Measurements from ENCODE around the gene POLD2.

Gene POLD2

DNA sequence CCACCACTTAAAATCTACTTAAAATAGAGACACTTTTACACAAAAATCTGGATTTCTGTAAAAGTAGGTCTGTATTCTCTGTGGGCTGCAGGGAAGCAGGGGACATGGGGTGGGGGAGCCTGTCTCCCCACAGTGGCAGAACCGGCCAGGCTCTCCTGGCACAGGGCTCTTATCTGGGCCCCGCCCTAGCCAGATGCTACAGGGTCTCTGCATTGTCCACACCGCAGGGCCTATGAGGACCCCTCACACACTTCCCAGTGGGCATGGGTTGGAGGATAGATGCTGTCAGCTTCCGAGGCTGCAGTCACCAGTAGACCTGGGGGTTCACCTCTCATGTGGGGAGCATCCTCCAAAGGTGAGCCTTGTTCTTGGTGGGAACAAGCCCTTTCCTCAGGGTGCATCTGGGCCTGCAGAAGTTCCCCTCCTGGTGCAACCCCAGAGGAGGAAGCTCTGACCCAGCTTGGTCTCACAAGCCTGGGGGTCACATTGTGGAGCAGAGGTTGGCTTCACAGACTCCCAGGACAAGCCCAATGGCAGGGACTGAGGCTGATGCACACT lies 33.2 kb upstream of the POLD2 start:
- H3K9me3 ChIP-seq (ENCODE audit: insufficient read depth, low read length): no peaks in the 10 kb centered on the region
- no peak overlapping the region for H3K4me3 ChIP-seq (ENCODE audit: insufficient read depth, low read length, poor library complexity, severe bottlenecking)
- no peaks in the 10 kb centered on the region for H3K9me2 ChIP-seq (replicated peaks; ENCODE audit: insufficient read depth, low read length)
- no peaks in the 10 kb centered on the region for H3F3A ChIP-seq (ENCODE audit: insufficient read depth)
- H3K36me3 ChIP-seq (ENCODE audit: low read length): no peaks in the 10 kb centered on the region
- H3K4me2 ChIP-seq (ENCODE audit: low read depth, low read length, poor library complexity, severe bottlenecking): no peak overlapping the region
- H3K9ac ChIP-seq (ENCODE audit: low read length): no peak overlapping the region
- no peaks in the 10 kb centered on the region for H3K27me3 ChIP-seq (ENCODE audit: low read length)
- no peaks in the 10 kb centered on the region for H3K79me2 ChIP-seq (ENCODE audit: insufficient read depth, low read length)
- no peak for TF ChIP-seq EZH2phosphoT487 (conservative IDR thresholded peaks at IDR 0.05; ENCODE audit: low read length)
- TF ChIP-seq, protein P1, sequence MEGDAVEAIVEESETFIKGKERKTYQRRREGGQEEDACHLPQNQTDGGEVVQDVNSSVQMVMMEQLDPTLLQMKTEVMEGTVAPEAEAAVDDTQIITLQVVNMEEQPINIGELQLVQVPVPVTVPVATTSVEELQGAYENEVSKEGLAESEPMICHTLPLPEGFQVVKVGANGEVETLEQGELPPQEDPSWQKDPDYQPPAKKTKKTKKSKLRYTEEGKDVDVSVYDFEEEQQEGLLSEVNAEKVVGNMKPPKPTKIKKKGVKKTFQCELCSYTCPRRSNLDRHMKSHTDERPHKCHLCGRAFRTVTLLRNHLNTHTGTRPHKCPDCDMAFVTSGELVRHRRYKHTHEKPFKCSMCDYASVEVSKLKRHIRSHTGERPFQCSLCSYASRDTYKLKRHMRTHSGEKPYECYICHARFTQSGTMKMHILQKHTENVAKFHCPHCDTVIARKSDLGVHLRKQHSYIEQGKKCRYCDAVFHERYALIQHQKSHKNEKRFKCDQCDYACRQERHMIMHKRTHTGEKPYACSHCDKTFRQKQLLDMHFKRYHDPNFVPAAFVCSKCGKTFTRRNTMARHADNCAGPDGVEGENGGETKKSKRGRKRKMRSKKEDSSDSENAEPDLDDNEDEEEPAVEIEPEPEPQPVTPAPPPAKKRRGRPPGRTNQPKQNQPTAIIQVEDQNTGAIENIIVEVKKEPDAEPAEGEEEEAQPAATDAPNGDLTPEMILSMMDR (IDR thresholded peaks at IDR 0.05; ENCODE audit: insufficient read depth, low read length, poor library complexity, severe bottlenecking): no peak
- H3K27ac ChIP-seq (ENCODE audit: low read depth, low read length): no peak overlapping the region
- no peaks in the 10 kb centered on the region for H4K20me1 ChIP-seq (ENCODE audit: low read depth, low read length)
- no peak overlapping the region for H2AFZ ChIP-seq (ENCODE audit: low read depth, low read length, severe bottlenecking)

DNA sequence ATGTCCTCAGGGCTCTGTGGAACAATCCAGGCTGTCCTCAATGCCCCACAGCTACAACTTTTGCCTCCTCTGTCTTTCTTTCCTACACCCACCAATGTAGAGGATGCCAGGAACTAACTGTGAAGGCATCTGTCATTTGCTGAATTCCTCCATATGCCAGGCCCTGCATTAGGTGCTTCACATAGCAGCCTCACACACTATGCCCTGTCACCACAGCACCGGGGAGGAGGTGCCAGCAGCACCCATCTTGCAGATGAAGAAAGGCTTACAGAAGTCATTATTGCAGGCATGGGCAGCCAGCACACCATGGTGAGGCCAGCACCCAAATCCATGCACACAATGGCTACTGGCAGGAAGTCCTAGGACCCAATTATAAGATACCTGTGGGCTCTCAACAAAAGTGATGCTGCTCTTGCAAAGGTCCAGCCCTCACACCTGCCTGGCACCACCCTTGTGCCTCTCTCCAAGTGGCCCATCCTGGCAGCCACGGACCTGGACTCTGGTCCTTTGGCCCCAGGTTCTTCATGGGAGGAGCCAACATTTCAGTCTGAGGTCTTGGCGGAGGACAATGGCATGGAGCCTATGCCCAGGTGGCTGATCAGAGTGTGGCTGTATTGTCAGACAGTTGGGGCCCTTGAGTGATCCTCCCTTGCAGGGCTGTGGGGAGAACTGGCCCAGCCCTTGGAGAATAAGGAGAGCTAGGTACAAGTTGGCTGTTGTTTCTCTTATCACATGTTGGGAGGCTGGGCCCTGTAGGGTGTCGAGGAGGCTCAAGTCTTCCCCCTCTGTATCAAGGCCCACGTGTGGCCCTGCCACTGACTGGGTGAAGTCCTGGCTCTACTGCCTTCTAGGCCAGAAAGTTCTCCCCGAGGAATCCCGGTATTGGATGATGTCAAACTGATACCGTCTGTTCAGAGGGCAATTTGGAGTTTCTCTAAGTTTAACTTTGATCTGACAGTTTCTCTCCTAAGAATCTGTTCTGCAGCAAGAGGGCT lies 32.1 kb upstream of the POLD2 start:
- H3K9ac ChIP-seq (ENCODE audit: low read length): no peak overlapping the region
- no peaks in the 10 kb centered on the region for H4K20me1 ChIP-seq (ENCODE audit: low read depth, low read length)
- H3K27me3 ChIP-seq (ENCODE audit: low read length): no peaks in the 10 kb centered on the region
- H3K9me2 ChIP-seq (replicated peaks; ENCODE audit: insufficient read depth, low read length): no peaks in the 10 kb centered on the region
- H3K4me2 ChIP-seq (ENCODE audit: low read depth, low read length, poor library complexity, severe bottlenecking): no peak overlapping the region
- H3K27ac ChIP-seq (ENCODE audit: low read depth, low read length): no peak overlapping the region
- no peak overlapping the region for H3K4me3 ChIP-seq (ENCODE audit: insufficient read depth, low read length, poor library complexity, severe bottlenecking)
- H3F3A ChIP-seq (ENCODE audit: insufficient read depth): no peaks in the 10 kb centered on the region
- no peaks in the 10 kb centered on the region for H3K36me3 ChIP-seq (ENCODE audit: low read length)
- no peak overlapping the region for H2AFZ ChIP-seq (ENCODE audit: low read depth, low read length, severe bottlenecking)
- TF ChIP-seq, protein P1 (IDR thresholded peaks at IDR 0.05; ENCODE audit: insufficient read depth, low read length, poor library complexity, severe bottlenecking): no peak
- no peak for TF ChIP-seq EZH2phosphoT487 (conservative IDR thresholded peaks at IDR 0.05; ENCODE audit: low read length)
- no peaks in the 10 kb centered on the region for H3K79me2 ChIP-seq (ENCODE audit: insufficient read depth, low read length)
- no peaks in the 10 kb centered on the region for H3K9me3 ChIP-seq (ENCODE audit: insufficient read depth, low read length)

DNA sequence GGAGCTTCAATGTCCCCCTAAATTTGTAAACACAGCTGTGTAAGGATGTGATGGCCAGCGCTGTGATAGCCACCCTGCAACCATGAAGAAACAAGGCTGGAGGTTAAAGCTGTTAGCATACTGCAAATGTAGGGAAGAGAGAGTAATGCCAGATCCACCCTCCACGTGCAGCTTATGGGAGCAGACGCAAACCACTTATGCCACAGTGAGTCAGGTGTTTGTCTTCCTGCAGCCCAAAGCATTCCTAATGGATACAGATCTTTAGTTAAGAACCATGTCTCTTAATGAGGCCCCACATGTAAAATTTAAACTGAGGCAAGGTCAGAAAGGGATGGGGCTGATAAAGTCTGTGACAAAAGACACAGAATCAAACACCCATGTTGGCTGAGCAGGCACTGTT lies 31.4 kb upstream of the POLD2 start:
- Histone ChIP-seq H3K9me3 (ENCODE audit: insufficient read depth, low read length) (no peaks in the 10 kb centered on the region), H3F3A (ENCODE audit: insufficient read depth) (no peaks in the 10 kb centered on the region), H2AFZ (ENCODE audit: low read depth, low read length, severe bottlenecking) (no peak overlapping the region), H3K9ac (ENCODE audit: low read length) (no peak overlapping the region), H3K27ac (ENCODE audit: low read depth, low read length) (no peak overlapping the region), H3K36me3 (ENCODE audit: low read length) (no peaks in the 10 kb centered on the region), H3K4me3 (ENCODE audit: insufficient read depth, low read length, poor library complexity, severe bottlenecking) (no peak overlapping the region), H3K9me2 (replicated peaks; ENCODE audit: insufficient read depth, low read length) (no peaks in the 10 kb centered on the region), H4K20me1 (ENCODE audit: low read depth, low read length) (no peaks in the 10 kb centered on the region), H3K79me2 (ENCODE audit: insufficient read depth, low read length) (no peaks in the 10 kb centered on the region), H3K27me3 (ENCODE audit: low read length) (no peaks in the 10 kb centered on the region), H3K4me2 (ENCODE audit: low read depth, low read length, poor library complexity, severe bottlenecking) (no peak overlapping the region)
- no peak for TF ChIP-seq EZH2phosphoT487 (conservative IDR thresholded peaks at IDR 0.05; ENCODE audit: low read length)
- TF ChIP-seq, protein P1 (IDR thresholded peaks at IDR 0.05; ENCODE audit: insufficient read depth, low read length, poor library complexity, severe bottlenecking): no peak

Data from SU-DHL-6 (cell line).